ENCODE data around the gene SCAF1.

DNA sequence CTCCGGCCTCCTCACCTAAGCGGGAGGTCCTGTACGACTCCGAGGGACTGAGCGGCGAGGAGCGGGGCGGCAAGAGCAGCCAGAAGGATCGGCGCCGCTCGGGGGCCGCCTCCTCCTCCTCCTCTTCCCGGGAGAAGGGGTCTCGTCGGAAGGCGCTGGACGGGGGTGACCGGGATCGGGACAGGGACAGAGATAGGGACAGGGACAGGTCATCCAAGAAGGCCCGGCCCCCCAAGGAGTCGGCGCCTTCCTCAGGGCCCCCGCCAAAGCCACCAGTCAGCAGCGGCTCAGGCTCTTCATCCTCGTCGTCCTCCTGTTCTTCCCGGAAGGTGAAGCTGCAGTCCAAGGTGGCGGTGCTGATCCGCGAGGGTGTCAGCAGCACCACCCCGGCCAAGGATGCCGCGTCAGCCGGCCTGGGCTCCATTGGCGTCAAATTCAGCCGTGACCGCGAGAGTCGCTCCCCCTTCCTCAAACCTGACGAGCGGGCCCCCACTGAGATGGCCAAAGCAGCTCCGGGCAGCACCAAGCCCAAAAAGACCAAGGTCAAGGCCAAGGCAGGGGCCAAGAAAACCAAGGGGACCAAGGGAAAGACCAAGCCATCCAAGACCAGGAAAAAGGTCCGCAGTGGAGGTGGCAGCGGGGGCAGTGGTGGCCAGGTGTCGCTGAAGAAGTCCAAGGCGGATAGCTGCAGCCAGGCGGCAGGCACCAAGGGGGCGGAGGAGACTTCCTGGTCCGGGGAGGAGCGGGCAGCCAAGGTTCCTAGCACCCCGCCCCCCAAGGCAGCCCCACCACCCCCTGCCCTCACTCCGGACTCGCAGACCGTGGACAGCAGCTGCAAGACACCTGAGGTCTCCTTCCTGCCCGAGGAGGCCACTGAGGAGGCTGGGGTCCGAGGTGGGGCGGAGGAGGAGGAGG is 10.8 kb downstream of the SCAF1 start:
- TF ChIP-seq POLR2AphosphoS5 (IDR thresholded peaks at IDR 0.05), result no peak
- TF ChIP-seq POLR2A (IDR thresholded peaks at IDR 0.05; ENCODE audit: low read depth), result no peak
- TF ChIP-seq, protein P1, sequence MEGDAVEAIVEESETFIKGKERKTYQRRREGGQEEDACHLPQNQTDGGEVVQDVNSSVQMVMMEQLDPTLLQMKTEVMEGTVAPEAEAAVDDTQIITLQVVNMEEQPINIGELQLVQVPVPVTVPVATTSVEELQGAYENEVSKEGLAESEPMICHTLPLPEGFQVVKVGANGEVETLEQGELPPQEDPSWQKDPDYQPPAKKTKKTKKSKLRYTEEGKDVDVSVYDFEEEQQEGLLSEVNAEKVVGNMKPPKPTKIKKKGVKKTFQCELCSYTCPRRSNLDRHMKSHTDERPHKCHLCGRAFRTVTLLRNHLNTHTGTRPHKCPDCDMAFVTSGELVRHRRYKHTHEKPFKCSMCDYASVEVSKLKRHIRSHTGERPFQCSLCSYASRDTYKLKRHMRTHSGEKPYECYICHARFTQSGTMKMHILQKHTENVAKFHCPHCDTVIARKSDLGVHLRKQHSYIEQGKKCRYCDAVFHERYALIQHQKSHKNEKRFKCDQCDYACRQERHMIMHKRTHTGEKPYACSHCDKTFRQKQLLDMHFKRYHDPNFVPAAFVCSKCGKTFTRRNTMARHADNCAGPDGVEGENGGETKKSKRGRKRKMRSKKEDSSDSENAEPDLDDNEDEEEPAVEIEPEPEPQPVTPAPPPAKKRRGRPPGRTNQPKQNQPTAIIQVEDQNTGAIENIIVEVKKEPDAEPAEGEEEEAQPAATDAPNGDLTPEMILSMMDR (IDR thresholded peaks at IDR 0.05), result no peak
- no peak for TF ChIP-seq EP300 (IDR thresholded peaks at IDR 0.05)

Measured in esophagus muscularis mucosa (tissue), 4 donors.